Kidney epithelial cell (primary cell): ENCODE data around the gene BMERB1. TPM values are rescaled to one million over a fixed set of nuclear protein-coding genes. Genes with fewer than 3 reads are reported as not detected.

Source experiments
- DNase-seq: peaks from one replicate; pipeline ENCODE4 v3.0.0-alpha.2; 2010; ENCODE audit warnings: low read depth
- H3K27me3 ChIP-seq: 2 replicates; pipeline ENCODE4 v1.6.0; 2011; ENCODE audit warnings: low read length; ENCODE audit not compliant: control insufficient read depth, insufficient read depth
- H3K36me3 ChIP-seq: 2 replicates; pipeline ENCODE4 v1.5.1; 2011; ENCODE audit warnings: low read length; ENCODE audit not compliant: control insufficient read depth, insufficient read depth
- H3K4me3 ChIP-seq: 2 replicates; pipeline ENCODE4 v1.5.1; 2011; ENCODE audit warnings: low read depth, mild to moderate bottlenecking, control low read depth, low read length
- total RNA-seq: library from RNA; depleted of rRNA; stranded (reverse); fragments of >200 nt; gene quantifications from 2 replicates; pipeline ENCODE4 v1.2.3, GENCODE V29; 2015
- TF ChIP-seq, protein P1 (sequence below): IDR thresholded peaks from 2 replicates; pipeline ENCODE4 v1.5.1; 2011; ENCODE audit warnings: mild to moderate bottlenecking, moderate library complexity, low read length, control low read depth, inconsistent platforms; ENCODE audit not compliant: insufficient read depth, poor library complexity, severe bottlenecking

BMERB1 gene
- total RNA-seq, 1 donor from 2014 or later, result 29.3 TPM

DNA sequence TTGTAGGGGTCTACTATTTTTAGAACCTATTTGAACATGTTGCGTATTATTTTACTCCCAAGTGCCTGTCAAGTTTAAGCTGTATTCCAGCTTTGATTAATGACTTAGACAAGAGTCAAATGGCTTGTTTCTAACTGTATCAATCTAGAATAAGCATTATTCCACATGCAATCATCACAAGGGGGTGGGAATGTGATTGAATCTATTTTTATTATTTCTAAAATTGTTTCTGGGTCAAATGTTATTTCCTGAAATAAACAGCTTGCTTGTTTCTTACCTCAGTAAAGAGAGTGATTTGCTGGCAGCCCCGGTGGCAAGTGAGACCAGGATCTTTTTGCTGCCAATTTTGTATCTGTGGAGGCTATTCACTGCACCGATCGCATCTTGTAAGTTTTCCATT lies 187.1 kb downstream of the BMERB1 start:
- TF ChIP-seq, protein P1, sequence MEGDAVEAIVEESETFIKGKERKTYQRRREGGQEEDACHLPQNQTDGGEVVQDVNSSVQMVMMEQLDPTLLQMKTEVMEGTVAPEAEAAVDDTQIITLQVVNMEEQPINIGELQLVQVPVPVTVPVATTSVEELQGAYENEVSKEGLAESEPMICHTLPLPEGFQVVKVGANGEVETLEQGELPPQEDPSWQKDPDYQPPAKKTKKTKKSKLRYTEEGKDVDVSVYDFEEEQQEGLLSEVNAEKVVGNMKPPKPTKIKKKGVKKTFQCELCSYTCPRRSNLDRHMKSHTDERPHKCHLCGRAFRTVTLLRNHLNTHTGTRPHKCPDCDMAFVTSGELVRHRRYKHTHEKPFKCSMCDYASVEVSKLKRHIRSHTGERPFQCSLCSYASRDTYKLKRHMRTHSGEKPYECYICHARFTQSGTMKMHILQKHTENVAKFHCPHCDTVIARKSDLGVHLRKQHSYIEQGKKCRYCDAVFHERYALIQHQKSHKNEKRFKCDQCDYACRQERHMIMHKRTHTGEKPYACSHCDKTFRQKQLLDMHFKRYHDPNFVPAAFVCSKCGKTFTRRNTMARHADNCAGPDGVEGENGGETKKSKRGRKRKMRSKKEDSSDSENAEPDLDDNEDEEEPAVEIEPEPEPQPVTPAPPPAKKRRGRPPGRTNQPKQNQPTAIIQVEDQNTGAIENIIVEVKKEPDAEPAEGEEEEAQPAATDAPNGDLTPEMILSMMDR, result no peak
- Histone ChIP-seq H3K36me3 (peaks cover 2% of the 10 kb centered on the region), H3K4me3 (no peak overlapping the region), H3K27me3 (no peaks in the 10 kb centered on the region)
- no peak for DNase-seq

DNA sequence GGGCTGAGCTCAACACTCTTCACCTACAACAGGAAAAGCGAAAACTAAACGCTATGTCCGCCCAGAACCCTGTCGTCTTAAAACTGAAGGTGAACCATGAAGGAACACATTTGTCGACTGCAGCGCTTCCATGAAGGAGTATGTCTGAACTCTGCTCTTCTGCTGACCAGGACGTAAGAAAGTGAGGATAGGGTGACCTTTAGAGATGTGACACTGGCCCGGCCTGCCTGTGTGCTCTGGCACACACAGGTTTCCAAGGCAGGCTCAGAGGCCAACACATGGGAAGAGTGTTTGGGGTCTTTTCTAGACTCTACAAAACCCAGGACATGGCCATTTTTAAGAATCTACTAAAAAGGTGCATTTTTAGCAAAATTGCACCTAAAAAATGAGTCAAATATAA lies 187.5 kb downstream of the BMERB1 start:
- DNase-seq, result no peak
- Histone ChIP-seq H3K36me3 (peaks cover 2% of the 10 kb centered on the region), H3K4me3 (no peak overlapping the region), H3K27me3 (no peaks in the 10 kb centered on the region)
- TF ChIP-seq, protein P1, result no peak

DNA sequence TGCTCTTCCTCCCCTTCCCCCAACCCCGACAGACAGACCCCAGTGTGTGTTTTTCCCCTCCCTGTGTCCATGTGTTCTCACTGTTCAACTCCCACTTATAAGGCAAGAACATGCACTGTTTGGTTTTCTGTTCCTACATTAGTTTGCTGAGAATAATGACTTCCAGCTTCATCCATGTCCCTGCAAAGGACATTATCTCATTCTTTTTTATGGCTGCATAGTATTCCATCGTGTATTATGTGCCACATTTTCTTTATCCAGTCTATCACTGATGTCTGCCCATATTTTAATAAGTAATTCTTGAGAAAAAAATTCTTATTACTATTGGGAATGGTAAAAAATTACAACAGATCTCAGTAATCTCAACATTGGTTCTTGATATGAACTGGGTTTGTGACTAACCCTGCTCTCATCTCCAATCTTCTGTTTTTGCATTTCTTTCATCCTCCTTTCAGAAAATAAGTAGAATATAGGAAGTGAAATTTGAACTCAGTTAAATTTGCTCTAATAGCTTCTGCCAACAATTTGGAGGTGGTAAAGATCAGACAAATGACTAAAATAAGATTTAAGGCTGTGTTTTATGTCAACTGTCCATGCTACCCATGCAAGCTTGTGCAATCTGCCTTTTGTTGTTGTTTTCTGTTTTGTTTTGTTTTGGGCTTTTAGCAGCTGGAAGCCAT lies 197.5 kb downstream of the BMERB1 start:
- peaks cover 3% of the 10 kb centered on the region for H3K36me3 ChIP-seq
- no peak for DNase-seq
- TF ChIP-seq, protein P1, result no peak
- no peaks in the 10 kb centered on the region for H3K27me3 ChIP-seq
- H3K4me3 ChIP-seq, result no peak overlapping the region

DNA sequence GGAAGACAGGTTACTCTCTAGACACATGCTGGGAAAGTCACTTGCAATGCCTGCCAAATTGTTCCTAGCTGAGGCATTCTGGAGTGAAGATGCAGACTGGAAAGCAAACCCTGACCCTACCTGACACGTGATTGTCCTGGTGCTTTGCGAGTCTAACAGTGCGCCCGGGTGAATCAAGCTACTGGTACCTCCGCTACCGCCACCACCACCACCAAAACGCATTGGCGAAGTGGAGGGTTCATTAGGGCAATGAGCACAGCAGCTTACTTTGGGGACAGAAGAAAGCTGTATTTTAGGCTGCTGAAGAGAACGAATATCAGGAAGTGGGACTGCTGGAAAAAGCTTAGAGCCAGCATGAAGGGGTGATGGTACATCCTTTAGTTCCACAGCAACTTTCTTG lies 201.5 kb downstream of the BMERB1 start:
- TF ChIP-seq, protein P1, result no peak
- H3K36me3 ChIP-seq, result peaks cover 3% of the 10 kb centered on the region
- no peak for DNase-seq
- H3K4me3 ChIP-seq, result no peak overlapping the region
- H3K27me3 ChIP-seq, result no peaks in the 10 kb centered on the region

DNA sequence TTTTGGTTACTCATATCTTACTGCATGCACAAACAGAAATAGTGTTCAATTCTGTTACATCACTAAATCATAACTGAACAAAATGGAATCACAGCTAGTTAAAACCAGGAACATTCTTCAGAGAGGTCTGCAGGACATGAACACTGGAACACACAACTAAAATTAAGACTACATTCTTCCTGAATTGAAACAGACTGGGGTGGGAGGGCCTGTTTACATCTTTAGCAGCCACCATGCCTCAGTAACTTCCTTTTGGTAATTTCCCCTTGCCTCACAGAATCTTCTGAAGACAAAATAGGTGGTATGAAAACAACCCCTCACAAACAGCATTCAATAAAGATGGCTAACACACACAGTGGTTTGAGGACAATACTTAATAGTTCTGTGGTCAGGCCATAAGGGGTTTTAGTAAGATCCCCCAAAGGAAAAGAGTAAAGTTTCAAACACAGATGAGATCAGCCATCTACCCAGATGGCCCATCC lies 202.0 kb downstream of the BMERB1 start:
- peaks cover 3% of the 10 kb centered on the region for H3K36me3 ChIP-seq
- TF ChIP-seq, protein P1, result no peak
- no peaks in the 10 kb centered on the region for H3K27me3 ChIP-seq
- DNase-seq, result no peak
- H3K4me3 ChIP-seq, result no peak overlapping the region

Other genes with a start within 250 kb of the BMERB1 start
- gene NPIPA5, start 56.3 kb upstream of the BMERB1 start, total RNA-seq, result 8.3 and 9.7 TPM in 2 replicates
- 7.7 and 9.6 TPM in 2 replicates for gene MPV17L, start 38.8 kb upstream of the BMERB1 start, total RNA-seq
- gene MARF1, start 208.6 kb downstream of the BMERB1 start, total RNA-seq, result 19.8 and 25.4 TPM in 2 replicates
- 28.2 and 31.4 TPM in 2 replicates for gene NDE1, start 215.7 kb downstream of the BMERB1 start, total RNA-seq